Dedifferentiated amniotic fluid mesenchymal stem cell (primary cell): Measurements from ENCODE around the gene SULT1C4.

ENCODE experiments used
- DNase-seq: peaks from one replicate; pipeline ENCODE4 v3.0.0-alpha.2; 2016; ENCODE audit errors: extremely low spot score

The SULT1C4 gene

DNA sequence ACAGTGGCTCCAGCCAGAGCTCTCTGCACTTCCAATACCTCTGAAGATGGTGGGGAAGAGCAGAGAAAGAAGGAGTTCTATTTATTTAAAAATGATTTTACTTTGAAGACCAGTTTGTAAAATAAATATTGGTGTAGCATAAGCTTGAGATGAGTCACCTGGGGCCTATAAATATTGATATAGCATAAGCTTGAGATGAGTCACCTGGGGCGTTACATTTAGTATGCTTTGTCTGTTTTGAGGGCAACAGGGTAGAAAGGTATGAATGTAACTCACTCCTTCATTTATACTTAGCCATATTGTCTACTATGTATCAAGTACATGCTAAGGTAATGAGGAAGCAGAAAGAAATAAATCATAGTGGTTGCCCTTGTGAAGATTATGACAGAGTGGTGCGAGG is 7.7 kb upstream of the SULT1C4 start:
- no peak for DNase-seq

DNA sequence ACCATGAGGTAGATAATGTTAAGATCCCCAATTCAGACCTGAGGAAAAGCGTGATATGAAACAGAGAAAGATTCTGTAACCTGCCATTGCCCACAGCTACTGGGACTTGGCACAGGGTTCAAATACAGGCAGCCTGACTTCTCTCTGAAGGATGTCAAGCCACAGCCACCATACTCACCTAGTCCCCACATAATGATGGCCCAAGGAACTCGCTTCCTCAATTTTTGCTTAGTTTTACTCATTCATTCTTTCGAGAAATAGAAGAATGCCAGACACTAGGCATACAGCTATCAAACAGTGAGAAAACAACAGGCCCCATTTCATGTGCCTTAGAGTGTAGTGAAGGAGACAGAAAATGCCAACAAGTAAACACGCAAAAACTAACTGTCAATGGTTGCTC is 980 bp upstream of the SULT1C4 start:
- no peak for DNase-seq

DNA sequence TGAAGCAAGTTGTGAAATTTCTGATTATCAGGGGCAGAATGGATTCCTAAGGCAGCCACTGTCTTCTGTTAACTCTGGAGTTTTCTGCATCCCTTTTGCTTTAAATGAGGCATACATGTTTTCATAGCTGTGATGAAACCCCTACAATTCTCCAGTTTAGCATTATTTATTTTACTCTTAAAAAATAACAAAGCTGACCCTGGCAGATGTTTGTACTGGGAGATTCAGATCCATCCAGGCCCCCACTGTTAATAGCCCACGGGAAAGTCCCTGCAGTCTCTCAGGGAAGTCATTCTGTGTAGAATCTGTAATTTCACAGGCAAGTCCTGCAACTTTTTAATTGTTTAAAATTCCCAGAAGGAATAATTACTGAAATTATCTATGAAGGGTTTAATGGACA is 353 bp upstream of the SULT1C4 start:
- DNase-seq = no peak

DNA sequence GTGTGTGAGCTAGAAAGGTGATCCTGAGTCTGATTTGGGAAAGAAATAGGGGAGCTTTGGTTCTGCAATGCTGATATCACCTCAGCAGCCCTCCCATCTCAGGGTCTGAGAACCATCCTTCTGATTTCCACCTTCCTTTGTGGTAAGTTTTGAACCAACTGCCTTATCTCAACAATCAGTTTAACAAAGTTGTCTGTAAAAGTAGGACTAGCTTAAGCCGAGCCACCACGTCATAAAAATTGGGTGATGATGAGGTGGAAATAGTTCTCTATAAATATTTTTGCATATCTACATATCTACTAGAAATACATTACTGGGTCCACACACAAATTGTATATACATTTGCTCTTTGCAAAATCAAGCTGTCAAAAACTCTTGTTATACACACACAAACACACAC is 1.1 kb downstream of the SULT1C4 start:
- DNase-seq = no peak

DNA sequence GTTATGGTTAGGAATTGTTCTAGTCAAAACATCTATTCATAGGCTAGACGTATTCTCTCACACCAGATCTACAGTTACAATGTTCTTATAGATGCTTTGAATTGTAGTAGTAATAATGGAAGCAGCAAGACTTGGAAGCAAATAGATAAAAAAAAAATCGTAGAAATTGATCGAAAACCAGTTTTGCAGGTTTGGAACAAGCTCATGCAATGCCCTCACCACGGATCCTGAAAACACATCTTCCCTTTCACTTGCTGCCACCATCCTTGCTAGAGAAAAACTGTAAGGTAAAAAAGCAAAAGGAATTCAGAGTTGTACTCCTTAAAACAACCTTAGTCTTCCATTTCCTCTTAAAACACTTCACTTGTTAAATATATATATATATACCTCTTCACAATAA is 4.4 kb downstream of the SULT1C4 start:
- no peak for DNase-seq

DNA sequence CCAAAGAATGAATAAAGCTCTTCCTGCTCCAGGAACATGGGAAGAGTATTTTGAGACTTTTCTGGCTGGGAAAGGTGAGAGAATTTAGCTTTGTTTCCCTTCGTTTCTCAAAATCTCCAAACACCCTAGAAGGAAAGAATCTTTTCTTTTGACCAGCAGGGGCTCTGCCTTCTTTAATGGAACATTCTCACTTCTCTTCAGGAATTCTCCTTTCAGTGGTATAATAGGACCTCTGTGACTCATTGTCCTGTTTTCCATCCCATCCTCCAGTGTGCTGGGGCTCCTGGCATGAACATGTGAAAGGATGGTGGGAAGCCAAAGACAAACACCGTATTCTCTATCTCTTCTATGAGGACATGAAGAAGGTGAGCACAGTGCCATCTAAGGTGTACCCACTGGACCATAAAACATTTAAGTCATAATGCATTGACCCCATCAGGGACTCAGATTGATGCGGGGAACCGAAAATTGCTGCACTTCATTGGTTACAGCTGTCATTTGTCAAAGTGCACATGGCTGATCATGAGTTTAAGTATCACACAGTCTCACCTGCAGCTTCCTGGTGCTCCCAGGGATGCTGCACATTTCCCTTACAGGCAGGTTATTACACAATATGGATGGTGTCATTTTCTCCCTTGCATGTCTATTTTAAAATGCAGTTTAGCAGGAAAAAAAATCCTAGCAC is 5.5 kb downstream of the SULT1C4 start:
- DNase-seq = no peak

DNA sequence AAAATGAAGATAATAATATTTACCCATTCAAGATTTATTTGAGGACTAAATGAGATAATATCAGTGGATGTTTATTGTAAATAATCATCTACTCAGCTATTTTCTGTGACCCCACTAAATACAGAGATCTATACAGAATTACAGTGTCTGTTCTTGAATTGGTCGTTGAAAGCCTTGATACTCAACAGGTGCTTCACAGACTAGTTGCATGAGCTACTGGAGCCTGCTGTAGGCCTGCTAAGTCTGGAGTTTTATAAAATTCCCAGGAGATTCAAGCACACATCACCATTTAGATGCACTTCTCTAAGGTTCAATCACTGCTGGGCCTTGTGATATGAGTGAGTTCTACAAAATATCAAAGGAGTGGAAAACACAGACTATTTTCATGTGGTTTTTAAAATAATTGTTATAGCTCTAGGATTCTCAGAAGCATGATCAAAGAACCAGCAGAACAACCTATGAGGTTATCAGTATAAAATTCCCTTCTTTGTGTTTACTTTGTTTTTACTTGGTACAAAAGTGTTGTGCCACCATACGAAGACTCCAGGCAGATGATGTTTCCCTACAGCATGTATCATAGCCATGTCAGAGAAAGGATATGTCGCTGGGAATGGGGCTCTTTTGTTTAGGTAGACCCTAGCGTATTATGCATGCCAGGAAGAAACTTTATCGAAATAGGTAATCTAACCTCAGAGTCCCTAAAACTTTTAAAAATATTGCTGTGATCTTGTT is 7.1 kb downstream of the SULT1C4 start:
- no peak for DNase-seq

DNA sequence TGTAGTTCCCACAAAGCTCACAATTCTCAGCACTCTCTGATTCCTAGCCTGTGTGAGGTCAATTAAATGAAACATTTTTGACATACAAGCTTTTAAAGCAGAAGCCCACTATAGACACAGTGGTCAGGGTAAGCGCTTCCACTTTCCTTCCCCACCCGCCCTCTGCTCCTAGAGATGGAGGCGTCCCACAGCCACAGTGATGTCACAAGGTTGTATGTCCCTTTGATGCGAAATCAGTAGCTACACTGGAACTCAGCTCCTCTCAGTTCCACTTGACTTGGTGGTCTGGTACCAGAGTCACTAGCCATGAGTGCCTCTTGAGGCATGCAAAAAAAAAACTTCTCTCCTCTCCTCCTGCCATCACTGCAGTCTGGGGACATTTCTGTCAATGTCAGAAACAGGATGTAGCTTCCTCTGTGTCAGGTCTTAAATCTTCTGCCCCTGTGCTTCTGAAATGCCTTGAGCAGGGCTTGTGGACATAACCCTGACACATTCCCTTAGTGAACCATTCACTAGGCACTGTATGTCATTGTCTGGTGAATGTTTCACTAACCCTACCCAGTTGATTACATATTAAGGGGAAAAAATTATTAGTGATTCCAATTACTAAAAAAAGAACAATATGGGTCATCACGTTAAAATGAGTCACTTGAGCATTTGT is 7.8 kb downstream of the SULT1C4 start:
- no peak for DNase-seq

DNA sequence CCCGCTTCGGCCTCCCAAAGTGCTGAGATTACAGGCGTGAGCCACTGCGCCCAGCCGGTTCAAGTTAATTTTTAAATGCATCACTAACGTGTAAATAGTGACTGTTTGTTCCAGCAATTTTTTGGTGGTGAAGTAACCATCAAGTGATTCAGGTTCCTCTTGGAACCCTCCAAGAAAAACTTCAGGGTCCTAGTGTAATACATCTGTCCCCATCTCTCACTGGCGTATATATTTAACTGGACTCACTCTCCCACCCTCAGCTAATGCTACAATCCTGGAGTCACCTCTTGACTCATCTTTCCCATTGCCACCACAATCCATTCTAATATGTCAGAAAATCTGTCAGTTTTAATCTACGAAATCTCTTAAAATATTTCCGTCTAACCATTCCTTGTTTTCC is 10.3 kb downstream of the SULT1C4 start:
- no peak for DNase-seq

DNA sequence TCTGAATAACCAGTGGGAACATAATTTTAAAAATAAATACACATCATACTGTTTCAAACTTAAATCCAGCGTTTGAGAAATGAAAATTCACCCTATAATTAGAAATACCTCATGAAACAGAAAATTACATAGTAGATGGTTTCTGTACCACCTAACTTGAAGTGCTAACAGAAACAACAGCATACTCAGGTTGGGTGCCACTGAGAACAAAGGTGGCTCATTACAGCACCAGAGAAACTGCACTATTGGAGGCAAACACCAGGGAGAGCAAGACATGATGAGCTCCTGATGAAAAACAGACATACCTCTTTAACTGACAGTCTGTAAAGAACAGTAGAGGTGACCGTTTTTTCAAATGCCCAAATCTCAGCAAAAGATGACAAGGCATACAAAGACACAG is 12.6 kb downstream of the SULT1C4 start:
- DNase-seq = no peak

DNA sequence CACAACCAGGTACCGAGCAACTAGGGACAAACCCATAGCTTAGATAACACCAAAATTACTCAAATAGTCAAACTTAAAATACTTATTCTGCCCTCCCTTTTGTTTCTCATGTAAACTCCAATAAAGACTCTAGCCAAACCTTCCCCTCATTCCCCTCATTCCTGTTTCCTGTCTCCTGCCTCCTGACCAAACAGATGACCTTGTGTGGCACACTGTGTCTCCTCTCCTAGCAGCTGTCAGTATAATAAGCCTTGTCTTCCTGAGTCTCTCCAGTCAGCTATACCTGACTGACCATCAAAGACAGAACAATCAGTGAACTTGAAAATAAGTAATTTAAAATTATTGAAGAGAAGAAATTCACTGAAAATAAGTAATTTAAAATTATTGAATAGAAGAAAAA is 14.3 kb downstream of the SULT1C4 start:
- no peak for DNase-seq

DNA sequence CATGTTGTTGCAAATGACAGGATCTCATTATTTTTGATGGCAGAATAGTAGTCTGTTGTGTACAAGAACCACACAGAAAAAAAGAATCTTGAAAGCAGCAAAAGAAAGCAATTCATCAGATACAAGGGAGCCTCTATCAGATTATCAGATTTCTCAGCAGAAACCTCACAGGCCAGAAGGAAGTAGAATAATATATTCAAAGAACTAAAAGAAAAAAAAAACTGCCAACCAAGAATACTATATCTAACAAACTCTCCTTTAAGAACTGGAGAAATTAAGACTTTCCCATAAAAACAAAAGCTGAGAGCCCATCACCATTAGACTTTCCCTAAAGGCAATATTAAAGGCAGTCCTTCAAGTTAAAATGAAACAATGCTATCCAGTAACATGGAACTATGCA is 15.4 kb downstream of the SULT1C4 start:
- no peak for DNase-seq

DNA sequence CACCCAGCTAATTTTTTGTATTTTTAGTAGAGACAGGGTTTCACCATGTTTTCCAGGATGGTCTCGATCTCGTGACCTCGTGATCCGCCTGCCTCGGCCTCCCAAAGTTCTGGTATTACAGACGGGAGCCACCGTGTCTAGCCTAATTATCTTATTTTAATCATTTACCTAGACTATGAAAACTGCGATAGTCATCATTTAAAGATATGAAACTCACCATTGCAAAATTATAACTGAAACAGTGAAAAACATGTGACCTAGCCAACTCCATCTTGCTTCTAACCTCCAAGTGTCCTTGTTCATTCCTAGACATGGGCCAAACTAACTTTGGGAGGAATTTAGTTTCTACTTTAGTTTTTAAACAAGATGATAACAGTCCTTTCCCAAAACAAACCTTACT is 17.4 kb downstream of the SULT1C4 start:
- DNase-seq = no peak

DNA sequence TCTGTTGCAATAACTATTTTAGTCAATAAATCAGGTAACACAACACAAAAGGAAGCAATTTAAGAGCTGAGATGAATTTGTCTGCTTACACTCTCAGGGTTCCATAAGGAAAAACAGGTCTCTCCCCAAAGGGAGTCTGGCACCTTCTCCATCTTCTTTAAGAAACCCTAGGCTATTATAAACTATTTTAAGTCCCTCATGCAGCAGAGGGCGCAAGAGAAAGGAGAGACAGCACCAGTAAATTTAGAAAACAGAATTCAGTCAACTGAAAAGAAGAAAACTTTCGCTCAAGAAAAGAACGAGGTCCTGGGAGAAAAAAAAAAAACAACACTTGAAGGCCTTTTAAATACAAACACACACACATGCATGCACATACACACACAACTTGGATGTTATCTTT is 19.1 kb downstream of the SULT1C4 start:
- DNase-seq = no peak

DNA sequence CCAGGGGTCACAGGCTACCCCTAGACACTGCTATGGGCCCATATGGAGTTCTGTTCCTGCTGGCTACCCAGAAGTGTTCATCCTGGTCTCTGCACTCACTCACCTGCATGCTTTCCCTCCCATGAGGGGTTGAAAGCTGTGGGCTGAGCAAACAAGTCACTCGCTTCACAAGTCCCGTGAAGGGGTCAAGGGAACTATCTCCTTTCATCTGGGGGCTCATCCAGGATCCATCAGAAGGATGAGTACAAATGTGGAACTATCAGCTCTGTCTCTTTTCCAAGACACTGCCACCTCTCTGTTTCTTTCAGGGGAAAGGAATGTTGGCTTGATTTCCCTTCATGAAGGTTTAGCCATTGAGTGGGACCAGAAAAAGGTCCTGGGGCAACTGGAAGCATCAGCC is 21.7 kb downstream of the SULT1C4 start:
- DNase-seq = no peak

DNA sequence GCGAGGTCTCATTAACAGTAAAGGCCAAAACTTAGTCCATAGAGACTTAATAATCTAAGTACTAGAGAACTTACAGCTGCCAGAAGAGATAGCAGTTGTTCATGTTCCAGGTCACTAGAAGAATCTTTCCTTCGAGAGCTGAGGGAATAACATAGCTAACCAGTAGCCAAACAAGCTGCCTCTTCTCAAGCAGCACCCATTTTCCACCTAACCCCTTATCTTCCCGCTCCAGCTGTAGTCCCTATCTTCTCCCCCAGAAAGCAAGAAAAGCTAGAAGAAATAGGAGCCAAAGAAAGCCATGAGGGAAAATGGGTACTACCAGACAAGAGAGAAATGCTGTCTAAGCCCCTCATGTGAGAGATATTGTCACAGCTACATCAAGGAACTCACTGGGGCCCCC is 24.0 kb downstream of the SULT1C4 start:
- DNase-seq = no peak

DNA sequence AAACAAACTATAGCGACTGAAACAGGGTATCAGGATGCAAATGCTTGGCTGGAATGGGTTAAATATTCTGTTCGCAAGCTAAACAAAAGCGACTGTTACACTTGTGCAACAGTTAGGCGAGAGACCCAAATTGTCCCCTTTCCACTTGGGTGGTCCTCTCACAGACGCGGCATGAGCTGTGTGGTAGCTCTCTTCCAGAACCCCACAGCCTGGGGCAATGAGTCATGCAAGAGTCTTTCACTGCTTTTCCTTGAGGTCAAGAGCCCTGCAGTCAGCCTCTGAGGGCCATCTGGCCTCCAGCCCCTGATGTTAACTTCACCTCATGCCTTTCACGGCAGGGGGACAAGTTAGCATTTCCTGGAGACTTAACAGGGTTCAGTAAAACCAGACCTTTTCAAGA is 25.7 kb downstream of the SULT1C4 start:
- no peak for DNase-seq

DNA sequence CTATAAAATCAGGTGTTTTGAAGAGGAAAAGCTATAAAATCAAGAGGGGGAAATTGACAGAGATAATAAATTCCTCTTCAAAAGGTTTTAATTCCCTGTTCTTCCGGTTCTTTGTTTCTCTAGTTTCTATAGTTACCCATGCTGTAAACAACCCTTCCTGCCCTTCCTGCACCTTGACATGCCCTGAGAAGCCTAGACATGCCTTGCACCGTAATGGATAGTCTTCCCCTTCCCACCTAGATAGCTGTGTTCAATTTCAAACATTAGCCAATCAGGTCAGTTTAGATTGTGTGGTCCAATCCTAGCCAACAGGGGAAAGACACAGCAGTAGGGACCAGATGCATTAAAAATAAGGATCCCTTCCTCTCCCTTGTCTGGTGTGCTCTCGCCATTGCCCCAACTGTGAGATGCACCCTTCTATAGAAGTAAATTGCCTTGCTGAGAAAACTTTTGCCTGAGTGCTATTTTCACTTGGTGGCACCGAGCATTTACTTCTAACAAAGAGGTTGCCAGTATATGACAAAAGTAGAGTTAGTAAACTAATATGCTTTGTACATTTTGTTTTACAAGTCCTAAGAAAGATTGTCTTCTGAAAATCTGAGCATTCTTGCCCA is 27.1 kb downstream of the SULT1C4 start:
- DNase-seq = no peak

DNA sequence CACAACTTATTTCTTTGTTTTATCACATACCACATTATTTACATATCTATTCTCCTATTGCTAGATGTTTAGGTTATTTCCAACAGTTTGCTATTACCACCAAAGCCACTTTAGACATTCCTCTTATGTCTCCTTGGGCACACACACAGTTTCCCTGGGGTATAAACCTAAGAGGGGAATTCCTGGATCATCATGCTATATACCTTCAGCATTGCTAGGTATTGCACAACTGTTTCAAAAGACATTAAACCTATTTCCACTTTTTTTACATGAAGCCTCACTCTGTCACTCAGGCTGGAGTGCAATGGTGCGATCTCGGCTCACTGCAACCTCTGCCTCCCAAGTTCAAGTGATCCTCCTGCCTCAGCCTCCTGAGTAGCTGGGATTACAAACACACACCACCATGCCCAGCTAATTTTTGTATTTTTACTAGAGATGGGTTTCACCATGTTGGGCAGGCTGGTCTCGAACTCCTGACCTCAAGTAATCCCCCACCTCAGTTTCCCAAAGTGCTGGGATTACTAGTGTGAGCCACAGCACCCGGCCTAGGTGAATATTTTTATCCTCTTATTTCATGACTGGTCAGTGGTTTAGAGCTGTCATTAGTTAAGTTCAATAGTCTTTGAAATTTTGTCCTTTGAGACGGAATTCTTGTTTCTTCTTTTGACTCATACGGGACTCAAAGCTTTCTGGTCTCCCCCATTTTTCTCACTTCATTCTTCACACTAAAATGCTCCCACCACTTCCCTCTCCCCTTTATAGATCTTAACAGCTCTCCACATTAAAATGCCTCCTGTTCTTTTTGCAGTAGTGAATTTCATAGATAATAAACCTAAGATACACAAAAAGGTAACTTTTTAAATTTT is 30.3 kb downstream of the SULT1C4 start:
- no peak for DNase-seq

DNA sequence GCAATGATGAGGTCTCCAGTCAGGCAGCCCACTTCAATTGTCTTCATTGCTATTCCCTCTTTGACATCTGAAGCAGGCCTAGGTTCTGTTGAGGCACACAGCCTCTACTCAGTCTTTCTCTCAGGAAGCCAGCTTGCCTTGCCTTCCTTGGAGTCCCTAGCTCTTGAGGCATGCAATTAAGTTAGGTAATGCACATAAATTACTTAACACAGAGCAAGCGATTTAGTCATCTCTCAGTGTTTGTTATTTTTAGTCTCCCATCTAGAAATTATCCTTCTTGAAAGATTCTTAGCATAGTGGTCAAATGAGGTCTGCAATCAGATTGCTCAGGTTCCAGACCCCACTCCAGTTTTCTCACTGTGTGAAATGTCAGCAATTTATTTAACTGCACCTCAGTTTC is 32.0 kb downstream of the SULT1C4 start:
- DNase-seq = no peak

DNA sequence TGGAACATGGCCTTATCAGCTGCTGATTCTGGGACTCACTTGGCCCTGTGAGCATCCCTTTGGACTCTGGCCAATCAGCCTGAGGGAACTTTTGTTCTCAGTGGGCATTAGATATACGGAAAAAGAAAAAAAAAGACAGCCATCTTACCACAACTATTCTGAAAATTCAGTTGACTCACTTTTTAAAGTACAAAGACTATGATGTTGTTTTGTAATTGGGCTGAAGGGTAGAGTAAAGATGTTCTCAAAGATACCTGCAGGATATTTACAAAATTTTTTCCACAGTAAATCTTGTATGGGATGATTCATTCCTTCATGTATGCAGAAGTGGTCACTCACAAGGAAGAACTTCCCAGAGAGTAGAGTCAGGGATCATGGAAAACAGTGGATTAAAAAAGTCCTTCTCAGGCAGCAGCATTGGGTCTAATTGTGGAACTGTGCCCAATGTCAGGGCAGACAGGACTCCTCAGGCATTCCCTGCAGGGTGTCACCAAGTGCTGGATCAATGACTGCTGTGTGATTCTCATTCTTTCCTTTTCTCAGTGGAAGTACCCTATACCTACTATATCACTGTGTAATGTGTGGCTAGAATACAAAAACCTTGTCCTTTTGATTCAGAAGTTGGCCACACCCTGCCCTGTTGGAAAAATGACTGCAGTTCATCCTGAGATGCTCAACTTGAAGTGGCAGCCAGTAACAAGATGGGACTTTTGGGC is 35.4 kb downstream of the SULT1C4 start:
- peak; percentile 45 for DNase-seq
